CD4-positive, alpha-beta T cell treated with Interleukin-1 beta for 1 hour (primary cell): ENCODE results near the gene PSME1.

Source experiments
- DNase-seq, 2 donors: peaks; one replicate each; pipeline ENCODE4 v3.0.0-alpha.2; 2020 to 2022

PSME1 gene

GRCh38 chr14:24147761-24148428, 11.9 kb downstream of the PSME1 start:
- no peak for DNase-seq

- no peak for DNase-seq
Observed at GRCh38 chr14:24149302-24149969, 13.4 kb downstream of the PSME1 start.

GRCh38 chr14:24150061-24150460, 14.1 kb downstream of the PSME1 start:
- DNase-seq = no peak

- no peak for DNase-seq
Observed at GRCh38 chr14:24150567-24150966, 14.6 kb downstream of the PSME1 start.

- no peak for DNase-seq
Observed at GRCh38 chr14:24150993-24151392, 15.0 kb downstream of the PSME1 start.

GRCh38 chr14:24151404-24152080, 15.5 kb downstream of the PSME1 start:
- DNase-seq = no peak

- DNase-seq = no peak
Observed at GRCh38 chr14:24155100-24155499, 19.1 kb downstream of the PSME1 start.

- DNase-seq = no peak
Observed at GRCh38 chr14:24156840-24157239, 20.8 kb downstream of the PSME1 start.

- no peak for DNase-seq
Observed at GRCh38 chr14:24157331-24157730, 21.3 kb downstream of the PSME1 start.

GRCh38 chr14:24159777-24160498, 23.9 kb downstream of the PSME1 start:
- no peak for DNase-seq

- no peak for DNase-seq
Observed at GRCh38 chr14:24160499-24160849, 24.5 kb downstream of the PSME1 start.

- peak; percentile 95 to 98 for DNase-seq
Observed at GRCh38 chr14:24160850-24161804, 25.1 kb downstream of the PSME1 start, which contains the start of gene IRF9. TSS of gene IRF9 (plus strand) at chr14:24161265. CDS start at chr14:24162145, 880 bp downstream.

- DNase-seq = no peak
Observed at GRCh38 chr14:24162093-24162492, 26.1 kb downstream of the PSME1 start.

GRCh38 chr14:24164518-24164991, 28.6 kb downstream of the PSME1 start:
- no peak for DNase-seq

- no peak for DNase-seq
Observed at GRCh38 chr14:24165785-24166184, 29.8 kb downstream of the PSME1 start.

GRCh38 chr14:24167469-24168114, 31.6 kb downstream of the PSME1 start:
- no peak for DNase-seq

- DNase-seq = peak; percentile 67 to 86
Observed at GRCh38 chr14:24171422-24172260, 35.6 kb downstream of the PSME1 start, which contains the start of gene REC8. TSS of gene REC8 (plus strand) at chr14:24172080. CDS start at chr14:24172553, 473 bp downstream.

- DNase-seq = no peak
Observed at GRCh38 chr14:24172261-24172860, 36.4 kb downstream of the PSME1 start.

GRCh38 chr14:24172871-24173281, 36.9 kb downstream of the PSME1 start:
- DNase-seq = no peak

- DNase-seq = no peak
Observed at GRCh38 chr14:24176599-24176998, 40.6 kb downstream of the PSME1 start.
